Activated B cell treated with CpG ODN at 0.5 μM for 24 hours (primary cell): Measurements from ENCODE around the gene SFXN5. TPM values are rescaled to one million over a fixed set of nuclear protein-coding genes. Genes with fewer than 3 reads are reported as not detected.
"Not testable (repeated sequence)": the region's sequence is repeated elsewhere in the genome, so short reads cannot be mapped to it uniquely, and the experiment has no call there.

Source experiments
- ATAC-seq: fragments of 200-7000 bp; cut with Tn5 transposase; one replicate; pipeline ENCODE4 v1.10.0; 2021; ENCODE audit warnings: low read depth, mild to moderate bottlenecking, moderate library complexity
- CTCF ChIA-PET: fragments of 350-600 bp; sonication (Branson Sonifier 250); formaldehyde crosslinking; loops from one replicate; lab custom pipeline; 2021; ENCODE audit warnings: antibody characterized with exemption; lab: Charles Lee
- POLR2A ChIA-PET: fragments of 350-600 bp; sonication (Branson Sonifier 250); formaldehyde crosslinking; loops from one replicate; lab custom pipeline; 2021; ENCODE audit warnings: antibody characterized with exemption; lab: Charles Lee
- DNase-seq: peaks from one replicate; pipeline ENCODE4 v3.0.0; 2022
- H3K27ac Mint-ChIP-seq: one replicate; pipeline ENCODE4 v1.8.0; 2020; ENCODE audit warnings: mixed read lengths
- H3K27me3 Mint-ChIP-seq: one replicate; pipeline ENCODE4 v1.8.0; 2021; ENCODE audit warnings: mixed read lengths
- H3K36me3 Mint-ChIP-seq: one replicate; pipeline ENCODE4 v1.8.0; 2021; ENCODE audit warnings: low read depth, mixed read lengths
- H3K4me1 Mint-ChIP-seq: one replicate; pipeline ENCODE4 v1.8.0; 2021; ENCODE audit warnings: mixed read lengths
- H3K4me3 Mint-ChIP-seq: one replicate; pipeline ENCODE4 v1.8.0; 2020; ENCODE audit warnings: mild to moderate bottlenecking, mixed read lengths
- H3K9me3 Mint-ChIP-seq: one replicate; pipeline ENCODE4 v1.8.0; 2020; ENCODE audit warnings: mixed read lengths
- intact Hi-C: fragments of 100-400 bp; cut with micrococcal nuclease; formaldehyde crosslinking; loops from one replicate; pipeline ENCODE4 v1.15.1; 2024
- total RNA-seq: library from RNA; stranded (reverse); gene quantifications from 2 replicates; pipeline ENCODE4 v1.2.3, GENCODE V29; 2022
- TF ChIP-seq, protein P1 (sequence below): fragments of 200-600 bp; IDR thresholded peaks from one replicate; pipeline ENCODE4 v1.8.0; 2022; ENCODE audit warnings: antibody characterized with exemption, mild to moderate bottlenecking

Gene SFXN5
- total RNA-seq, 1 donor from 2014 or later = 13.9 TPM

- no peaks in the 10 kb centered on the region for H3K9me3 Mint-ChIP-seq
- intact Hi-C loops = no loop called here
- POLR2A ChIA-PET = no interaction called here
- CTCF ChIA-PET = no interaction called here
- no peak overlapping the region for H3K27ac Mint-ChIP-seq
- ATAC-seq (no peak), DNase-seq (no peak)
- no peak overlapping the region for H3K4me3 Mint-ChIP-seq
- no peaks in the 10 kb centered on the region for H3K36me3 Mint-ChIP-seq
- TF ChIP-seq, protein P1, sequence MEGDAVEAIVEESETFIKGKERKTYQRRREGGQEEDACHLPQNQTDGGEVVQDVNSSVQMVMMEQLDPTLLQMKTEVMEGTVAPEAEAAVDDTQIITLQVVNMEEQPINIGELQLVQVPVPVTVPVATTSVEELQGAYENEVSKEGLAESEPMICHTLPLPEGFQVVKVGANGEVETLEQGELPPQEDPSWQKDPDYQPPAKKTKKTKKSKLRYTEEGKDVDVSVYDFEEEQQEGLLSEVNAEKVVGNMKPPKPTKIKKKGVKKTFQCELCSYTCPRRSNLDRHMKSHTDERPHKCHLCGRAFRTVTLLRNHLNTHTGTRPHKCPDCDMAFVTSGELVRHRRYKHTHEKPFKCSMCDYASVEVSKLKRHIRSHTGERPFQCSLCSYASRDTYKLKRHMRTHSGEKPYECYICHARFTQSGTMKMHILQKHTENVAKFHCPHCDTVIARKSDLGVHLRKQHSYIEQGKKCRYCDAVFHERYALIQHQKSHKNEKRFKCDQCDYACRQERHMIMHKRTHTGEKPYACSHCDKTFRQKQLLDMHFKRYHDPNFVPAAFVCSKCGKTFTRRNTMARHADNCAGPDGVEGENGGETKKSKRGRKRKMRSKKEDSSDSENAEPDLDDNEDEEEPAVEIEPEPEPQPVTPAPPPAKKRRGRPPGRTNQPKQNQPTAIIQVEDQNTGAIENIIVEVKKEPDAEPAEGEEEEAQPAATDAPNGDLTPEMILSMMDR = no peak
- peaks cover 68% of the 10 kb centered on the region for H3K27me3 Mint-ChIP-seq
- H3K4me1 Mint-ChIP-seq = peaks cover 23% of the 10 kb centered on the region
These were observed 157.9 kb downstream of the SFXN5 start for GRCh38 chr2:72913486-72914205.

GRCh38 chr2:72911256-72911655 lies 160.3 kb downstream of the SFXN5 start:
- ChIA-PET CTCF (no interaction called here), POLR2A (no interaction called here)
- Mint-ChIP-seq H3K27ac (no peak overlapping the region), H3K4me1 (peaks cover 12% of the 10 kb centered on the region), H3K9me3 (peaks cover 2% of the 10 kb centered on the region), H3K4me3 (no peak overlapping the region), H3K36me3 (no peaks in the 10 kb centered on the region), H3K27me3 (peaks cover 68% of the 10 kb centered on the region)
- TF ChIP-seq, protein P1 = no peak
- intact Hi-C loops = no loop called here
- DNase-seq (no peak), ATAC-seq (no peak)

DNA sequence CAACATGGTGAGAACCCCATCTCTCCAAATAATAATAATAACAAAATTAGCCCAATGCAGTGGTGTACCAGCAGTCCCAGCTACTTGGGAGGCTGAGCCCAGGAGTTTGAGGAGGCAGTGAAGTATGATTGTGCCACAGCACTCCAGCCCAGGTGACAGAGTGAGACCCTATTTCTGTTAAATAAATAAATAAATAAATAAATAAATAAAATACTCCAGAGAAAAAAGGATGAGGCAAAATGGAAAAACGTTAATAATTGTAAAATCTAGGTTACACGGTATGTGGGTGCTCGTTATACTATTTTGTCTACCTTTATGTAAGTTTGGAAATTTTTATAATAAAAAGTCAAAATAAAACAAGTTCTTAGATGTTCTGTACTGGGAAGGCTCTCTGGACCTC lies 162.8 kb downstream of the SFXN5 start:
- TF ChIP-seq, protein P1 = no peak
- no peak for DNase-seq
- intact Hi-C loops = no loop called here
- H3K9me3 Mint-ChIP-seq = peaks cover 4% of the 10 kb centered on the region
- no peak overlapping the region for H3K4me3 Mint-ChIP-seq
- CTCF ChIA-PET = no interaction called here
- no peaks in the 10 kb centered on the region for H3K4me1 Mint-ChIP-seq
- POLR2A ChIA-PET = no interaction called here
- ATAC-seq = no peak
- H3K36me3 Mint-ChIP-seq = no peaks in the 10 kb centered on the region
- peaks cover 55% of the 10 kb centered on the region for H3K27me3 Mint-ChIP-seq
- no peak overlapping the region for H3K27ac Mint-ChIP-seq

DNA sequence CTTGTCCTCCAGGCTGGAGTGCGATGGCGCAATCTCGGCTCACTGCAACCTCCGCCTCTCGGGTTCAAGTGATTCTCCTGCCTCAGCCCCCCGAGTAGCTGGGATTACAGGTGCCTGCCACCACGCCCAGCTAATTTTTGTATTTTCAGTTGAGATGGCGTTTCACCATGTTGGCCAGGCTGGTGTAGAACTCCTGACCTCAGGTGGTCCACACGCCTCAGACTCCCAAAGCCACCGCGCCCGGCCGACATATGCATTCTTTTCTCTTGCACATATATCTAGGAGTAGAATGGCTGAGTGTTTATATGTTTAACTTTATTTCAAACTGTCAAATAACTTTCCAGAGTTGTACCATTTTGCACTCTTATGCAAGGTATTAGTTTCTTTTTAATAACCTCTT lies 164.1 kb downstream of the SFXN5 start:
- DNase-seq, H3K27ac Mint-ChIP-seq, H3K36me3 Mint-ChIP-seq, CTCF ChIA-PET, intact Hi-C loops, H3K4me3 Mint-ChIP-seq, POLR2A ChIA-PET, H3K9me3 Mint-ChIP-seq, ATAC-seq, H3K4me1 Mint-ChIP-seq: not testable (repeated sequence)
- peaks cover 56% of the 10 kb centered on the region for H3K27me3 Mint-ChIP-seq

- Mint-ChIP-seq H3K27me3 (peaks cover 43% of the 10 kb centered on the region), H3K36me3 (no peaks in the 10 kb centered on the region), H3K4me3 (no peak overlapping the region), H3K9me3 (peaks cover 3% of the 10 kb centered on the region), H3K27ac (no peak overlapping the region), H3K4me1 (no peaks in the 10 kb centered on the region)
- DNase-seq (no peak), ATAC-seq (no peak)
- intact Hi-C loops = no loop called here
- POLR2A ChIA-PET = no interaction called here
- TF ChIP-seq, protein P1 = no peak
- CTCF ChIA-PET = no interaction called here
These were observed 170.1 kb downstream of the SFXN5 start for GRCh38 chr2:72901426-72901825.
